Testis (tissue), 2 donors: ENCODE results near the gene CNNM1.

Experiments used
- POLR2A ChIP-seq: fragments of 450-650 bp; IDR thresholded peaks from one replicate; pipeline ENCODE4 v1.6.1; 2017; ENCODE audit warnings: antibody characterized with exemption, mild to moderate bottlenecking, moderate library complexity
- TF ChIP-seq, protein P1 (sequence below), 3 experiments: fragments of 450-650 bp in 2 of 3; fragments of 200-600 bp in 1 of 3; sonication (generic) in 1 of 3; IDR thresholded peaks; one replicate each; pipeline ENCODE4 v1.5.1; 2016 to 2019; ENCODE audit warnings: antibody characterized with exemption in 3 of 3, mild to moderate bottlenecking in 2 of 3, moderate library complexity in 1 of 3

DNA sequence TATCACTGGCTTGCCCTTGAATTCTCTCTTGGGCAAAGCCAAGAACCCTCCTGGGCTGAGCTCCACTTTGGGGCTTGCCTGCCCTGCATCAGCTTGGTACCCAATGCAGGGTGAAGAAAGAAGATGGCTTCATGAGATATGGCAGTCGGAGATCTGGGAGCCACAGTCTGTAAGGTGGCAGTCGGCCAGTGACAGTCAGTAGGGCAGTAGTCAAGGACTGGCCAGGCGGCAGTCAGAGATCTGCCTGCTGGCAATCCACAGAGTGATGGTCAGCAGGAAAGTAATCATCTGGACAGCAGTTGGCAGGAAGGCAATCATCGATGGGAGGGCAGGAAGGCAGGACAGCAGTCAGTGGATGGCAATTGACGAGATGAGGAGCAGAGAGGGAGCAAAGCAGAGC lies 32.6 kb upstream of the CNNM1 start:
- TF ChIP-seq, protein P1, sequence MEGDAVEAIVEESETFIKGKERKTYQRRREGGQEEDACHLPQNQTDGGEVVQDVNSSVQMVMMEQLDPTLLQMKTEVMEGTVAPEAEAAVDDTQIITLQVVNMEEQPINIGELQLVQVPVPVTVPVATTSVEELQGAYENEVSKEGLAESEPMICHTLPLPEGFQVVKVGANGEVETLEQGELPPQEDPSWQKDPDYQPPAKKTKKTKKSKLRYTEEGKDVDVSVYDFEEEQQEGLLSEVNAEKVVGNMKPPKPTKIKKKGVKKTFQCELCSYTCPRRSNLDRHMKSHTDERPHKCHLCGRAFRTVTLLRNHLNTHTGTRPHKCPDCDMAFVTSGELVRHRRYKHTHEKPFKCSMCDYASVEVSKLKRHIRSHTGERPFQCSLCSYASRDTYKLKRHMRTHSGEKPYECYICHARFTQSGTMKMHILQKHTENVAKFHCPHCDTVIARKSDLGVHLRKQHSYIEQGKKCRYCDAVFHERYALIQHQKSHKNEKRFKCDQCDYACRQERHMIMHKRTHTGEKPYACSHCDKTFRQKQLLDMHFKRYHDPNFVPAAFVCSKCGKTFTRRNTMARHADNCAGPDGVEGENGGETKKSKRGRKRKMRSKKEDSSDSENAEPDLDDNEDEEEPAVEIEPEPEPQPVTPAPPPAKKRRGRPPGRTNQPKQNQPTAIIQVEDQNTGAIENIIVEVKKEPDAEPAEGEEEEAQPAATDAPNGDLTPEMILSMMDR (IDR thresholded peaks at IDR 0.05), result no peak
- TF ChIP-seq POLR2A, result no peak
